Fibroblast of villous mesenchyme (primary cell): ENCODE measurements around the gene SEPTIN6. TPM values are rescaled to one million over a fixed set of nuclear protein-coding genes. Genes with fewer than 3 reads are reported as not detected.

Source experiments
- DNase-seq: peaks from one replicate; pipeline ENCODE4 v3.0.0-alpha.2; 2010; ENCODE audit warnings: low read depth
- H3K4me3 ChIP-seq: 2 replicates; pipeline ENCODE4 v1.5.1; 2011; ENCODE audit warnings: low read depth, mild to moderate bottlenecking, low read length
- total RNA-seq: library from RNA; depleted of rRNA; stranded (reverse); fragments of >200 nt; gene quantifications from 2 replicates; pipeline ENCODE4 v1.2.3, GENCODE V29; 2012
- TF ChIP-seq, protein P1 (sequence below): IDR thresholded peaks from 2 replicates; pipeline ENCODE4 v1.5.1; 2012; ENCODE audit warnings: low read depth, mild to moderate bottlenecking, low read length; ENCODE audit not compliant: insufficient read depth

Gene SEPTIN6
- total RNA-seq, 1 donor: 17.7 TPM

DNA sequence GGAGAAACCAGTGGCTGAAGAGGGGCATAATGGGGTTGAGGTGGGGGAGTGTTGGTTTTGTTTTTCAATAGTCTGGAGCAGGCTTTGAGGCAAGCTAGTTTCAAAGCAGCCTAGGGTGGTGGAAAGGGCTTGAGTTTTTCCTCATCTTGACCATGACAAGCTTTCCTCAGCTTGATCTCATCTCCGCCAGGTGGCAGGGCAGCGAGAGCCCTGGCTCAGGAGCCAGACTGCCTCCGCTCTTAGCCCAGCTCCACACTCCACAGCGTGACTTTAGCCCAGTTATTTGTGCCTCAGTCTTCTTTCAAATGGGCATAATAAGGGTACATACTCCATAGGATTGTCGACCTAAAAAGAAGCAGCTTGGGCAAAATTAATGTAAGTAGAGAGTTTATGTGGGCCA is 35.5 kb upstream of the SEPTIN6 start:
- DNase-seq: peak; percentile 3
- TF ChIP-seq, protein P1, sequence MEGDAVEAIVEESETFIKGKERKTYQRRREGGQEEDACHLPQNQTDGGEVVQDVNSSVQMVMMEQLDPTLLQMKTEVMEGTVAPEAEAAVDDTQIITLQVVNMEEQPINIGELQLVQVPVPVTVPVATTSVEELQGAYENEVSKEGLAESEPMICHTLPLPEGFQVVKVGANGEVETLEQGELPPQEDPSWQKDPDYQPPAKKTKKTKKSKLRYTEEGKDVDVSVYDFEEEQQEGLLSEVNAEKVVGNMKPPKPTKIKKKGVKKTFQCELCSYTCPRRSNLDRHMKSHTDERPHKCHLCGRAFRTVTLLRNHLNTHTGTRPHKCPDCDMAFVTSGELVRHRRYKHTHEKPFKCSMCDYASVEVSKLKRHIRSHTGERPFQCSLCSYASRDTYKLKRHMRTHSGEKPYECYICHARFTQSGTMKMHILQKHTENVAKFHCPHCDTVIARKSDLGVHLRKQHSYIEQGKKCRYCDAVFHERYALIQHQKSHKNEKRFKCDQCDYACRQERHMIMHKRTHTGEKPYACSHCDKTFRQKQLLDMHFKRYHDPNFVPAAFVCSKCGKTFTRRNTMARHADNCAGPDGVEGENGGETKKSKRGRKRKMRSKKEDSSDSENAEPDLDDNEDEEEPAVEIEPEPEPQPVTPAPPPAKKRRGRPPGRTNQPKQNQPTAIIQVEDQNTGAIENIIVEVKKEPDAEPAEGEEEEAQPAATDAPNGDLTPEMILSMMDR: no peak

DNA sequence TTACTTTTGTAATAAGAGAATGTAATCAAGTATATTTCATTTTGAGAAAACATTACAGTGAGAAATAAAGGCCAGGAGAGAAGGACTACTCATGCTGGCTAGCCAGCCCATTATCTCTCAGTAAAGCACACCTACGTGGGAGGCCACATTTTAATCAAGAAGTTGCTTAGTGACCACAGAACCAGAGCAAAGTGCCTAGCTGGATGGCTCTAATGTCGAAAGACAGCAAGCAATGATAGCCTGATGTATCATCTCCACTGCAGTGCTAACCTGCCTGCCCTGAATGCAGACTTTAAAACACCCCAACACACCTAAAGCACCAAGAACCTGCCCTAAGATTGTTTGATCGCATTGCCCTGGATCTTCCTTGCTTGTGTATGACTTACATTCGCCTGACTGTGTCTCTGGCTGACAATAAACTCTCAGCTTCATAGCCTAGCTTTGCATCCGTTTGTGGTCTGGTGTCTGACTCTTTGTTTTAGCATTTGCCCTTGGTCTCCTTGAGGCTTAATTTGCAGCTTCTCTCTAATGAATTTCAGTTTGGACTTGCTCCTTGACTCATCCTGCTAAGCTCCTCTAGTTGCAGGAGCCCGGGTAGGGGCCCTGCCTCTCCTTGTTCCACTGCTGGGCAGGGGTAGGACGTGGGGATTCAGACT is 34.1 kb upstream of the SEPTIN6 start:
- TF ChIP-seq, protein P1: no peak
- DNase-seq: no peak
- no peak overlapping the region for H3K4me3 ChIP-seq

More for the DNA sequence above, 35.5 kb upstream of the SEPTIN6 start:
- H3K4me3 ChIP-seq: no peak overlapping the region

DNA sequence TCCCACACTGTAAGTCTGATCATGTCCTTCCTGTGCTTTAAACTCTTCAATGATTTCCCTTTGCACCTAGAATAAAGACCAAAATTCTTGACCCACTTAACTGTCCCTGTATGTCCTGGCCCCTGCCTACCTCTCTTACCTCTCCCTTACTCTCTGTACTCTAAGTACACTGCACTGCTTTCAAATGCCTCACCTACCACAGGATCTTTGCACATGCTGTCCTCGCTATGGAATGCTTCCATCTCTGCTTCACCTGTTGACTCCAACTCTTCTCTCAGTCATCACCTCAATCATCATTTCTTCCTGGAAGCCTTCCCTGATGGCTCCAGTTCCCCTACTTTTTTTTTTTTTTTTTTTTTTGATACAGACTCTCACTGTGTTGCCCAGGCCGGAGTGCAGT is 29.0 kb upstream of the SEPTIN6 start:
- TF ChIP-seq, protein P1: no peak
- DNase-seq: no peak
- H3K4me3 ChIP-seq: no peak overlapping the region

DNA sequence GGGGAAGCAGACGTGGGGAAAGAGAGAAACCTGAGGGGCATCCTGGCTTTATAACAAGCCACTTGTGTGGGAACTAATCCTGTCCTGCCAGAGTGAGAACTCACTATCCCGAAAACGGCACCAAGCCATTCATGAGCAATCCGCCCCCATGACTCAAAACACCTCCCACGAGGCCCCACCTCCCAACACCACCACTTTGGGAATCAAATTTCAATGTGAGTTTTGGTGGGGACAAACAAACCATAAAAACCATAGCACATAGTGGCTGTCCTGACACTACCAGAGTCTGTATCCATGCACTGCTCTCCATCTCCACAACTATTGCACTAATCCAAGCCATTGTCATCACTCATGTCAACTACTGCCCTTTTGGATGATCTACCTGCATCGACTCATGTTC is 28.5 kb upstream of the SEPTIN6 start:
- DNase-seq: no peak
- TF ChIP-seq, protein P1: no peak
- H3K4me3 ChIP-seq: no peak overlapping the region

DNA sequence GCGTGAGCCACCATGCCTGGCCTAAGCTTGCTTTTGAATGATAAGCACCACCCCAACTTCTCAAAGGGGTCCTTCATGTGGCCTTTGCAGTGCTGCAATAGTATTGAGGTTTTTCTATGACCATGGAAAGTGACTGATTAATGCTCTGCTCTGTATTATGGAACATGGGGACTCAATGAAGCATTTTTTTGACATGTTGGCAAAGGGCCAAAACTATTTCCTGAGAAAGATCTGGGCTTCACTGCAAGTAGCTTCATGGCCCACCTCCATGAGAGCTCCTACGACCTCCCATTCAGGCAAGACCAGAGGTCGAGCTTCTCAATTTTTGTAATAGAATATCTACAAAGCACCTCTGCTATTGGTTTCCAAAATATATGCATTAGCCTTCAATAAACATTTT is 16.7 kb upstream of the SEPTIN6 start:
- no peak overlapping the region for H3K4me3 ChIP-seq
- TF ChIP-seq, protein P1: no peak
- DNase-seq: no peak

DNA sequence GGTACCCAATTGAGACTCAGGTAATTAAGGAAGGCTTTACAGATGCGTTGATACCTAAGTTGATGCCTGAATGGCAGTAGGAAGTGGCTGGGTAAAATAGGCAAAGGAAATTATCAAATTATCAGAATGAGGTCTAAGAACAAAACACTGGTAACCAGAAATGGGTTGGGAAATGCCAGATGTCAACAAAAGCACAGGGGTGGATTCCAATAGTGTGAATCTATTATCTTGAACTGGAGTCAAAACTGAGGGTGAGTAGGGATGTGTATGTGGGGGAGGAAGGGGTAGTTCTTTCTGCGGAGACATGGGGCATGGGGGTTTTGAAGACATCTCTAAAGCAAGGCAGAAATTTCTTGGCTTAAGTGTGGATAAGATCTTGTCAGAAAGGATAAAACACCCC is 16.0 kb upstream of the SEPTIN6 start:
- H3K4me3 ChIP-seq: no peak overlapping the region
- TF ChIP-seq, protein P1: no peak
- DNase-seq: peak; percentile 41

DNA sequence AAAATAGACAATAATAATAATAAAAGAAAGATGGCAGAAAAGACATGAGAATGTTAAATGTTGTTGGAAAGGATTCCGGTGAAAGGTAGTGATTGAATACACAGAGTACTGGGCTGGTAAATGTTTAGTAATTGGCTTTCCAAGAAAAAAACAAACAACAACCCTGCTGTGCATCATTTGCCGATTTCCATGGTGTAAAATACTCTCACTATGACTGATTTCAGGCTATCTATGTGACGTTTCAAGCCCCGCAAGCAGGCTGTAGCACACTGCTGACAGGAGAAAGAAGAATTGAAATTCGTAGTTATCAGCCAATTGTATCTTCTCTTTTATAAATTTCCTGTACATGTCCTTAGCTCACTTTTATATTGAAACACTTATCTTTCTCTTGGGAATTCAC is 13.6 kb upstream of the SEPTIN6 start:
- TF ChIP-seq, protein P1: no peak
- DNase-seq: no peak

More for the DNA sequence above, 13.6 kb upstream of the SEPTIN6 start:
- no peak overlapping the region for H3K4me3 ChIP-seq
